ENCODE results near the gene PTPRA. TPM values are rescaled to one million over a fixed set of nuclear protein-coding genes. Genes with fewer than 3 reads are reported as not detected.

Gene PTPRA
- total RNA-seq, 6 experiments from 2014 or later = 15.7 to 22.1 (median 18.6) TPM

GRCh38 chr20:2899243-2899642 lies 26.0 kb downstream of the PTPRA start:
- WGBS (ENCODE audit: insufficient coverage, low coverage, low lambda C conversion rate, missing lambda C conversion rate) = 91% methylated on average over 3 of the region's 3 CpGs
- ATAC-seq = no peak
- Histone ChIP-seq H3K27me3 (no peaks in the 10 kb centered on the region), H3K36me3 (no peaks in the 10 kb centered on the region), H3K4me3 (no peak overlapping the region), H3K9me3 (no peaks in the 10 kb centered on the region), H3K4me1 (no peaks in the 10 kb centered on the region), H3K27ac (no peak overlapping the region)
- intact Hi-C loops (cut with DNase I) = no loop called here
- TF ChIP-seq POLR2A (IDR thresholded peaks at IDR 0.05) = no peak
- TF ChIP-seq, protein P1, sequence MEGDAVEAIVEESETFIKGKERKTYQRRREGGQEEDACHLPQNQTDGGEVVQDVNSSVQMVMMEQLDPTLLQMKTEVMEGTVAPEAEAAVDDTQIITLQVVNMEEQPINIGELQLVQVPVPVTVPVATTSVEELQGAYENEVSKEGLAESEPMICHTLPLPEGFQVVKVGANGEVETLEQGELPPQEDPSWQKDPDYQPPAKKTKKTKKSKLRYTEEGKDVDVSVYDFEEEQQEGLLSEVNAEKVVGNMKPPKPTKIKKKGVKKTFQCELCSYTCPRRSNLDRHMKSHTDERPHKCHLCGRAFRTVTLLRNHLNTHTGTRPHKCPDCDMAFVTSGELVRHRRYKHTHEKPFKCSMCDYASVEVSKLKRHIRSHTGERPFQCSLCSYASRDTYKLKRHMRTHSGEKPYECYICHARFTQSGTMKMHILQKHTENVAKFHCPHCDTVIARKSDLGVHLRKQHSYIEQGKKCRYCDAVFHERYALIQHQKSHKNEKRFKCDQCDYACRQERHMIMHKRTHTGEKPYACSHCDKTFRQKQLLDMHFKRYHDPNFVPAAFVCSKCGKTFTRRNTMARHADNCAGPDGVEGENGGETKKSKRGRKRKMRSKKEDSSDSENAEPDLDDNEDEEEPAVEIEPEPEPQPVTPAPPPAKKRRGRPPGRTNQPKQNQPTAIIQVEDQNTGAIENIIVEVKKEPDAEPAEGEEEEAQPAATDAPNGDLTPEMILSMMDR (IDR thresholded peaks at IDR 0.05) = no peak
- DNase-seq = no peak

DNA sequence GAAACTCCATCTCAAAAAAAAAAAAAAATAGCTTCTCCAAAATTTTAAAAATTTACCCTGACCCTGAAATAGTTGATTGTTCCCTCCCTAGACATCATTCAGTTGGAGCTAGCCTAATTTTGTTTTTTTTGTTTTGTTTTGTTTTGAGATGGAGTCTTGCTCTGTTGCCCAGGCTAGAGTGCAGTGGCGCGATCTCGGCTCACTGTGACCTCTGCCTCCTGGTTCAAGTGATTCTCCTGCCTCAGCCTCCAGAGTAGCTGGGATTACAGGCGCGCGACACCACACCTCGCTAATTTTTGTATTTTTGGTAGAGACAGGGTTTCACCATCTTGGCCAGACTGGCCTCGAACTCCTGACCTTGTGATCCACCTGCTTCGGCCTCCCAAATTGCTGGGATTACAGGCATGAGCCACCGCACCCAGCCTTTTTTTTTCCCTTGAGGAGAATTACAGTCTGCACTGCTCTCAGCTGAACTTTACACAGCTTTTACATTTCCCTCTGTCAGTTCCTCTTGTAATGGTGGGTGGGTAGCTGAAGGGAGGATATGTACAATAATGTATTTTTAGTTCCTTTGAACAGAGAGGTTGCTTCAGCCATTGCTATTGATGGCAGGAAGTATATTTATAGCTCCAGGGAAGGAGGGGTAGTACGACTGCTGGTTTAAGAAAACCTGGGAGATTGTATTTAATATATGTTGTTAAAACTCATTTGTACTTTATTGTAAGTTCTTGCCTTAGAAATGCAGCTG lies 27.7 kb downstream of the PTPRA start:
- DNase-seq (no peak), ATAC-seq (peak in 3 of 4 donors; percentile 48 to 58 (median 53))
- H3K36me3 ChIP-seq = no peaks in the 10 kb centered on the region
- no peaks in the 10 kb centered on the region for H3K27me3 ChIP-seq
- 77% methylated on average over 11 of the region's 11 CpGs for WGBS (ENCODE audit: insufficient coverage, low coverage, low lambda C conversion rate, missing lambda C conversion rate)
- no peak overlapping the region for H3K27ac ChIP-seq
- intact Hi-C loops (cut with DNase I) = no loop called here
- H3K4me1 ChIP-seq = no peaks in the 10 kb centered on the region
- no peak for TF ChIP-seq POLR2A (IDR thresholded peaks at IDR 0.05)
- TF ChIP-seq, protein P1 (IDR thresholded peaks at IDR 0.05) = no peak
- H3K4me3 ChIP-seq = no peak overlapping the region
- H3K9me3 ChIP-seq = no peaks in the 10 kb centered on the region

DNA sequence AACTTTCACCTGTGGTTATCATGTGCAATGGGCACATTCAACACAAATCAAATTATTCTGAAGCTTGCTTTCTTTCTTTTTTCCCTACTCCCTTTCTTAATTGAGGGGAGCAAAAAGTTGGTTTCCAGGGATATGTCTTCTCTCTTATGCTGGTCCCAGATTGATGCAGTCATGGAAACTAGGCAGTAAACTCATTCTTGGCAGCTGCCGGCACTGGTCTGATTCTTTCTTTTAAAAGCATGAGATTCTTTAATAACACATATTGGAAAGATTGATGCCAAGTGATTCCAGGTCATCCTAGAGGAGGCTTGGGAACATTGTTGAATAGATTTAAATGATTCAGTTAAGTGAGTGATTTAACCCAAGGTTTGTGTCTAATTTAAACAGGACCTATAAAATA lies 29.0 kb downstream of the PTPRA start:
- 80% methylated on average over 1 of the region's 1 CpG for WGBS (ENCODE audit: insufficient coverage, low coverage, low lambda C conversion rate, missing lambda C conversion rate)

DNA sequence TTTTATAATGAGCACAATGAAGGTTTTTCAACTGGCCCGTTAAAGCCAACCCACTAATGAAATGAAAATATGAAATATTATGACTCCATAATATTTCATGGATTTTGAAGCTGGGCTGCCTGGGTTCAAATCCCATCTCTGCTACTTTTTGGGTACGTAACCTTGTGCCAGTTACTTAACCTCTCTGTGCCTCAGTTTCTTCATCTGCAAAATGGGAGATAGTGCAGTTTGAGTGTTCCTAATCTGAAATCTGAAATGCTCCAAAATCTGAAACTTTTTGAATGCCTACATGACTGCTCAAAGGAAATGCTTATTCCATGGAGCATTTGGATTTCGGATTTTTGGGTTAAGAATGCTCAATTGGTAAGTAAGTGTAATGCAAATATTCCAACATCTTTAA lies 29.5 kb downstream of the PTPRA start:
- TF ChIP-seq, protein P1 (IDR thresholded peaks at IDR 0.05) = no peak
- no peak for TF ChIP-seq POLR2A (IDR thresholded peaks at IDR 0.05)
- intact Hi-C loops (cut with DNase I) = no loop called here

More for the DNA sequence above, 29.0 kb downstream of the PTPRA start:
- intact Hi-C loops (cut with DNase I) = no loop called here
- peaks cover 0 to under 1% (median 0%) of the 10 kb centered on the region in 4 donors for H3K4me1 ChIP-seq
- no peaks in the 10 kb centered on the region for H3K36me3 ChIP-seq
- H3K9me3 ChIP-seq = no peaks in the 10 kb centered on the region
- H3K4me3 ChIP-seq = no peak overlapping the region
- ATAC-seq (no peak), DNase-seq (no peak)
- H3K27ac ChIP-seq = no peak overlapping the region
- TF ChIP-seq, protein P1 (IDR thresholded peaks at IDR 0.05) = no peak
- no peak for TF ChIP-seq POLR2A (IDR thresholded peaks at IDR 0.05)
- no peaks in the 10 kb centered on the region for H3K27me3 ChIP-seq

More for the DNA sequence above, 29.5 kb downstream of the PTPRA start:
- no peaks in the 10 kb centered on the region for H3K9me3 ChIP-seq
- no peaks in the 10 kb centered on the region for H3K36me3 ChIP-seq
- 92% methylated on average over 3 of the region's 3 CpGs for WGBS (ENCODE audit: insufficient coverage, low coverage, low lambda C conversion rate, missing lambda C conversion rate)
- no peaks in the 10 kb centered on the region for H3K27me3 ChIP-seq
- DNase-seq (no peak), ATAC-seq (no peak)
- no peak overlapping the region for H3K4me3 ChIP-seq
- no peak overlapping the region for H3K27ac ChIP-seq
- peaks cover 0 to 6% (median 2%) of the 10 kb centered on the region in 4 donors for H3K4me1 ChIP-seq

Data from right lobe of liver (tissue), 6 donors.